ENCODE measurements around the gene SLC35D1. TPM values are rescaled to one million over a fixed set of nuclear protein-coding genes. Genes with fewer than 3 reads are reported as not detected.

SLC35D1 gene
- total and polyA plus RNA-seq, 9 of the 15 experiments (the other 6 are each of a cell fraction or from before 2014, with no cell fraction given) = 2.3 to 10.4 (median 6.4) TPM

DNA sequence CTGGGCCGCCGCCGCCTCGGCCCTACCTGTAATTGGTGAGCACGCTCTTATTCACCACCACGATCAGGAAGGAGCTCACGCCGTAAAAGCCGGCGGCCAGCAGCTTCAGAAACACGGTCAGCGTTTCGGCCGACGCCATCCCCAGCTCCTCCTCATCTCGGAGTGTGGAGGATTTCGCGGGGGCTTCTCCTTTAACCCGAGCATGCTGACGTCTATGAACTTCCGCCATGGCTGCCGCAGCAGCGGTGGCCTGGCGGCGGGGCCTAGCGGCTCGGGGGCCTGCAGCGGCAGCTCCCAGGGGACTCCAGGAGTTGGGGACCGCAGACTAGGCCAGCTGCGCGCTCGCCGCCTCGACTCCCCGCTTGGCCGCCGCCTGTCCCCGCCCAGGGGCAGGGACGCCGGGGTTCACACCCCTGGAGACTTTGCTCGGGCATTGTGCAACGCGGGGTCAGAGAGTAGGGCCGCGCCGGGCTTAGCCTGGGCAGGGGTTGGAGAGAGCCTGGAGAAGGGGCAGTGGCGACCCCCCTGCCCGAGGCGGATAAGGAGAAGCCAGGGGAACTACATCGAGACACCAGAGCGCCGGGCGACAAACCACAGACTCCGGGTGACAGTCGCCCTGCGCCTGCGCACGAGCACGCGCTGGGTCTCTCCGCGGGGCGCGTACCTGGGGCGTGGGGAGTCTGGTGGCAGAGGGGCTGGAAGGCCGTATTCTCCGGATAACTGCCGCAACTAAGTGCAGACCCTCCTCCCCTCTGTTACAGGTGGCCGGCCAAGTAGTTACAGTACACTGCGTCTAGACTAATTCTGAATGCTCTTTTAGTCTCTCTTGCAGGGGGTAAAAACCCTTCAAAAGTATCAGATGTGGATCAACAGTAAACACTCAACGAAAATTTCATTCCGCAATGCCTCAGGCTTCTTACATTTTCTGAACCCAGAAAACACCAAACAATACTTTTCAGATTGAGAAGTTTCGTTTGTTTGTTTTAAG lies at the start of gene SLC35D1 (continued):
- TF ChIP-seq ELF2 (CRISPR knock-in tag; IDR thresholded peaks at IDR 0.05) (peak; percentile 30; the same call in 1 of the 2 replicates), ZNF583 (CRISPR knock-in tag; IDR thresholded peaks at IDR 0.05) (no peak), CSDE1 (IDR thresholded peaks at IDR 0.05) (no peak), SLC30A9 (CRISPR knock-in tag; IDR thresholded peaks at IDR 0.05) (no peak), TSC22D4 (tag; IDR thresholded peaks at IDR 0.05) (no peak), ZNF324 (CRISPR knock-in tag; IDR thresholded peaks at IDR 0.05) (no peak), KLF13 (tag; IDR thresholded peaks at IDR 0.05; ENCODE audit: borderline replicate concordance, low read depth) (no peak), CEBPG (CRISPR knock-in tag; IDR thresholded peaks at IDR 0.05) (peak; percentile 75), CEBPG (tag; conservative IDR thresholded peaks at IDR 0.05 in 1 of 2, IDR thresholded peaks at IDR 0.05 in 1 of 2) (peak; percentile 17 to 95; a peak in 2 of 4 replicates), C11orf30 (IDR thresholded peaks at IDR 0.05; ENCODE audit: low read depth) (no peak), FOXA3 (CRISPR knock-in tag; conservative IDR thresholded peaks at IDR 0.05 in 1 of 2, IDR thresholded peaks at IDR 0.05 in 1 of 2) (peak in 1 of 2 experiments; percentile 16; a peak in 1 of 4 replicates), FOXK1 (CRISPR knock-in tag; IDR thresholded peaks at IDR 0.05; ENCODE audit: borderline replicate concordance) (no peak), PHF8 (IDR thresholded peaks at IDR 0.05; ENCODE audit: borderline replicate concordance, low read length) (peak; percentile 88), KDM1A (IDR thresholded peaks at IDR 0.05) (no peak), ETS1 (conservative IDR thresholded peaks at IDR 0.05; ENCODE audit: control insufficient read depth, low read depth, low read length) (peak; percentile 22; the same call in 1 of the 2 replicates), E2F4 (CRISPR knock-in tag; IDR thresholded peaks at IDR 0.05; ENCODE audit: low read depth) (no peak)
- TF ChIP-seq, protein P1, sequence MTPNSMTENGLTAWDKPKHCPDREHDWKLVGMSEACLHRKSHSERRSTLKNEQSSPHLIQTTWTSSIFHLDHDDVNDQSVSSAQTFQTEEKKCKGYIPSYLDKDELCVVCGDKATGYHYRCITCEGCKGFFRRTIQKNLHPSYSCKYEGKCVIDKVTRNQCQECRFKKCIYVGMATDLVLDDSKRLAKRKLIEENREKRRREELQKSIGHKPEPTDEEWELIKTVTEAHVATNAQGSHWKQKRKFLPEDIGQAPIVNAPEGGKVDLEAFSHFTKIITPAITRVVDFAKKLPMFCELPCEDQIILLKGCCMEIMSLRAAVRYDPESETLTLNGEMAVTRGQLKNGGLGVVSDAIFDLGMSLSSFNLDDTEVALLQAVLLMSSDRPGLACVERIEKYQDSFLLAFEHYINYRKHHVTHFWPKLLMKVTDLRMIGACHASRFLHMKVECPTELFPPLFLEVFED (CRISPR knock-in tag; conservative IDR thresholded peaks at IDR 0.05) = no peak
- TF ChIP-seq, protein P2, sequence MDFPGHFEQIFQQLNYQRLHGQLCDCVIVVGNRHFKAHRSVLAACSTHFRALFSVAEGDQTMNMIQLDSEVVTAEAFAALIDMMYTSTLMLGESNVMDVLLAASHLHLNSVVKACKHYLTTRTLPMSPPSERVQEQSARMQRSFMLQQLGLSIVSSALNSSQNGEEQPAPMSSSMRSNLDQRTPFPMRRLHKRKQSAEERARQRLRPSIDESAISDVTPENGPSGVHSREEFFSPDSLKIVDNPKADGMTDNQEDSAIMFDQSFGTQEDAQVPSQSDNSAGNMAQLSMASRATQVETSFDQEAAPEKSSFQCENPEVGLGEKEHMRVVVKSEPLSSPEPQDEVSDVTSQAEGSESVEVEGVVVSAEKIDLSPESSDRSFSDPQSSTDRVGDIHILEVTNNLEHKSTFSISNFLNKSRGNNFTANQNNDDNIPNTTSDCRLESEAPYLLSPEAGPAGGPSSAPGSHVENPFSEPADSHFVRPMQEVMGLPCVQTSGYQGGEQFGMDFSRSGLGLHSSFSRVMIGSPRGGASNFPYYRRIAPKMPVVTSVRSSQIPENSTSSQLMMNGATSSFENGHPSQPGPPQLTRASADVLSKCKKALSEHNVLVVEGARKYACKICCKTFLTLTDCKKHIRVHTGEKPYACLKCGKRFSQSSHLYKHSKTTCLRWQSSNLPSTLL (IDR thresholded peaks at IDR 0.05) = no peak
- TF ChIP-seq, protein P3, sequence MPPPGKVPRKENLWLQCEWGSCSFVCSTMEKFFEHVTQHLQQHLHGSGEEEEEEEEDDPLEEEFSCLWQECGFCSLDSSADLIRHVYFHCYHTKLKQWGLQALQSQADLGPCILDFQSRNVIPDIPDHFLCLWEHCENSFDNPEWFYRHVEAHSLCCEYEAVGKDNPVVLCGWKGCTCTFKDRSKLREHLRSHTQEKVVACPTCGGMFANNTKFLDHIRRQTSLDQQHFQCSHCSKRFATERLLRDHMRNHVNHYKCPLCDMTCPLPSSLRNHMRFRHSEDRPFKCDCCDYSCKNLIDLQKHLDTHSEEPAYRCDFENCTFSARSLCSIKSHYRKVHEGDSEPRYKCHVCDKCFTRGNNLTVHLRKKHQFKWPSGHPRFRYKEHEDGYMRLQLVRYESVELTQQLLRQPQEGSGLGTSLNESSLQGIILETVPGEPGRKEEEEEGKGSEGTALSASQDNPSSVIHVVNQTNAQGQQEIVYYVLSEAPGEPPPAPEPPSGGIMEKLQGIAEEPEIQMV (tag; conservative IDR thresholded peaks at IDR 0.05; ENCODE audit: low read depth) = no peak
